GM21526 (cell line): Measurements from ENCODE around the gene ACKR3.

Experiments
- ATAC-seq: cut with Tn5 transposase; IDR thresholded peaks from one replicate; pipeline ENCODE4 v1.9.1; 2021; ENCODE audit warnings: moderate library complexity; ENCODE audit not compliant: unreplicated experiment, low FRiP score

Gene ACKR3

GRCh38 chr2:236581546-236581945 lies 11.9 kb downstream of the ACKR3 start:
- no peak for ATAC-seq

DNA sequence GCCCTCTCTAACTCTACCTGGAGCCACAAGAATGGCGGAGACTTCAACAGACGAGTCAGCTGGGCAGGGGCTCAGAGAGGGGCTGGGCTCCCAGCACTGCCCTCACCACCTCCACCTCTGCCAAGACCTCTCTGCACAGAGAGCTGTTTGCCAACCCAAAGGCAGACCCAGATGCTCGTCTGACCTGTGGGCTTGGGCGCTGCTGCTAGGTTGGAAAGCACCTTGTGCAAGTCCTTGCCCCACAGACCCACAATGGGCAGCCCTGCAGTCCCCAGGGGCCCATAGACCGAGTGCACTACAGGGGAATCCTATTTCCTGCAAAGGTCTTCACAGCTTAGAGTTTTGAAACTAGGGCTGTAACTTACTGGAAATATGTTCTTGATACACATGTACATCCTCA lies 13.3 kb downstream of the ACKR3 start:
- ATAC-seq: no peak

DNA sequence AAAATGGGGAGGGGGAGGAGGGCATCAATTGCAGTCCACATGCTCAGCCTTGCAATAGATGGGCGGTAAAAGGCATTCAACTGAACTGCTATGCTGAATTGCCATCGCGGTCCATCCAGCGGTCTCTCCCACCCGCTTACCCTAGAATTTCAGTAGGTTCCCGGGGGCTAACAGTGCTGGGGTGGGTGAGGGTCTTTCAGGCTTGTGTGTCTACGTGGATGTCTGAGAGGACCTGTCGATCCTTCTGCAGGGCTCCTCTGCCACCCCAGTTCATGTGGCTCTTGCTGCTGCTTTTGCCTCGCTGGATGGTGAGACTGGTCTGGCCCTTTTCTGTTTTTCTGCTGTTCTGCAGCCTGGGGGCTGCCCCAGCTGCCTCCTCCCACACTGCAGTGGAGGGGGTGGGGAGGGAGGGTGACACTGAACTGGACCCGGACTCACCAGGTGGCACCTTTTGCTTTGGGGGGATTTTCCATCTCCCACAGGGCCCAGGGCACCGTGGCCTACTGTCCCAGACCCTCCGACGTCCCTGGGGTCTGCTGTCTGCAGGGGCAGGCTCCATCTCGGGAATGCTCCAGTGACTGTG lies 14.1 kb downstream of the ACKR3 start:
- ATAC-seq: no peak

DNA sequence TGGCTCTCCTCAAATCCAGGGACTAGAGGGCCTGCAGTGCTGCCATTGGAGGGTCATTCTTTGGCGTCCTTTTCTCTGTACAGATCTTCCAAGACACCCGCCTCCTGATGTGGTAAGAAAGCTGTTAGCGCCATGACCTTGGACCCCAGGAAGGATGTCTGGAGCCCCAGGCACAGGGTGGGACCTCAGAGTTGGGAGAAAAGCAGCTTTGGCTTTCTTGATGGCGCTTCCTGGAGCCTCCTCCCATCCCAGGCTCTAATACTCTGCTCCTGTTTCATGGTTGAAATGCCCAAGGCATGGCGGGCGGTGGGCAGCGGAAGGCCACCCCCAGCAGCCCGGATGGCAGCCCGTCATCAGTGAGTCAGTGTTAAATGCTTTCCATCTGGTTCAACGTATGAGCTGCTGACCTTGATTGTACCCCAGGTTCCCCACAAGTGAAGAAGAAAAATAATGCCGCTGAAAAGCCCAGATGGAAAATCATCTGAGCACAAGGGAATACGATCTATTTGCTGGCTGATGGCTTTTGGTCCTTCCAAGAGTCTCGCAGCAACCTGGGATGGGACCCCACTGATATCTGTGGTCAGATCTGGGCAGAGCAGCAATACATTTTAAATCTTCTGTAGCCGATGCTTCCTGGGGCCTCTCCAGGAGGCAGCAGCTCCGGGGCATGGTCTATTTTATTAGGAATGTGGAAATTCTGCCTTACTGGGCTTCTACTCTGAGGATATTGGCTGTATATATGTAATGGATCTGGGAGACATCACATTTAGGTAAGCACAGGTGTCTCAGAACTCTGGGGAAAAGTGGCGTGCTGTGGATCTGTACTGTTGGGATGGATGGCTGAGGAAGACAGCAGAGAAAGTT lies 15.1 kb downstream of the ACKR3 start:
- no peak for ATAC-seq

GRCh38 chr2:236585966-236586365 lies 16.3 kb downstream of the ACKR3 start:
- ATAC-seq: no peak

GRCh38 chr2:236587861-236588815 lies 18.5 kb downstream of the ACKR3 start:
- ATAC-seq: no peak

- no peak for ATAC-seq
Measured at GRCh38 chr2:236588932-236589592, 19.4 kb downstream of the ACKR3 start.

GRCh38 chr2:236590846-236591245 lies 21.2 kb downstream of the ACKR3 start:
- ATAC-seq: no peak

DNA sequence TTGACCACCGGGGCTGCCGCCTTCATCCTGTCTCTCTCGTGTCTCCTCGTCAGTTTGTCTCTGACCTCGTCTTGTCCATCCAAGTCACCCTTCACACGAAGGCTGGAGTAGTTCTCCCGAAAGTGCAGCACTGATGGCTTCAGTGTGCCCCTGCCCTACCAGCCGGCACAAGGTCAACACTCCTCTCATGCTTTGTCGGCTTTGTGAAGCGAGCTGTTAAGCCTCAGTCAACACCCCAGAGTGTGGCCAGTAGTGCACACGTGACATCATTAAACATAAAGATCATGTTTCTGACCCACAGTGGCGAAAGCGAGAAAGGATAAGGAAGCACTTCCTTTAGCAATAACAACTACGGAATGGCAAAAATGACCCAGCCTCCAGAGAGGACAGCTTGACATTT lies 23.2 kb downstream of the ACKR3 start:
- no peak for ATAC-seq

- no peak for ATAC-seq
Measured at GRCh38 chr2:236593531-236593930, 23.9 kb downstream of the ACKR3 start.

GRCh38 chr2:236593956-236594355 lies 24.3 kb downstream of the ACKR3 start:
- no peak for ATAC-seq

GRCh38 chr2:236597629-236598028 lies 28.0 kb downstream of the ACKR3 start:
- ATAC-seq: no peak

- no peak for ATAC-seq
Measured at GRCh38 chr2:236599059-236599458, 29.4 kb downstream of the ACKR3 start.

- ATAC-seq: no peak
Measured at GRCh38 chr2:236600158-236600557, 30.5 kb downstream of the ACKR3 start.

DNA sequence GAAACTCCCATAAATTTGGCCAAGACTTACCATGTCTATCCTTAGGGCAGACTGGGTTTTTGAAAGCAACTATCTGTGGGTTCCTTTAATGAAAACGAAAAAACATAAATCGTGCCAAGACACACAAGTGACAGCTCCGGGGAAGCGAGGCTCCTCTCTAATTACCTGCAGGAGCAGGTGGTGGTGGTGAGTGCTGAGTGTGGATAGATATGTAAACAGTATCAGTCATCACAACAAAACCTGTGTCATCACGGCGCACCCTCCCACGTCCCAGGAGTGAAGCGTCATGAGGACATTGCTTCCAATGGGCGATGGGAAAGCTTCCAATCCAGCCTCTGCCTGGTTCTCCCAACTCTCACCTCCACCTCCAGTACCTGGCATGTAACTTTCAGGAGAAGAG lies 31.3 kb downstream of the ACKR3 start:
- ATAC-seq: no peak

DNA sequence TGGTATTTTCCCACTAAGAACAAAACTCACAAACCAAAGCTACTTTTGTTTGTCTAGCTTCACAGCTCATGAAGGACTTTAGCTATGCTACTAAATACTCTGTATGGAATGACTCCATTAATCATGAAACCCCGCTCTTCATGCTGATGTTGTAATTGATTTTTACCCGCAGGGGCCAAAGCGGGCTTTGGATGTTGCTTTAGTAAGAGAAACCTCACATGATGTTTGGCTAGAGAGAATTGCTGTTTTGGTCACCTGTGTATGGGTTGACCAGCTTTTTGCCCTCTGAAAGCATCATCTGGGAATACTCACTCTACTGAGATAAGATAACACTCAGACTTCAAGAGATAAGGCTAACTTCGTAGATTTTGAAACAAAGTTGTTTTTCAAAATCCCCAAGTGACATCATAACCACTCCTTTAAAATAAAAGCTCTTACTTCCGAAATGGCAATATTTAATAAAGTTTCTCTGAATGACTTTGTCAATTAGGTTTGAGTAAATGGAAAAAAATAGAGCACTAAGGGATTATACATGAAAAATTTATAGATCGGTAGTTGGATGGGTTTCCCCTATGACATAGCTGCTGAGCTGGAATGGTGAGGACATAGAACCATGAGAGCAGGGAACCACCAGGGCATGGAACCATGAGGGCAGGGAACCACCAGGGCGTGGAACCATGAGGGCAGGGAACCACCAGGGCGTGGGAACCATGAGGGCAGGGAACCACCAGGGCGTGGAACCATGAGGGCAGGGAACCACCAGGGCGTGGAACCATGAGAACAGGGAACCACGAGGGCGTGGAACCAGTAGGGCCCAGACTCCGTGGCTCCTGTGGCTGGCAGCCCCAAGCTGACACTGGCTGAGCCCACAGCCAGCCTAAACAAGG lies 31.9 kb downstream of the ACKR3 start:
- ATAC-seq: no peak

DNA sequence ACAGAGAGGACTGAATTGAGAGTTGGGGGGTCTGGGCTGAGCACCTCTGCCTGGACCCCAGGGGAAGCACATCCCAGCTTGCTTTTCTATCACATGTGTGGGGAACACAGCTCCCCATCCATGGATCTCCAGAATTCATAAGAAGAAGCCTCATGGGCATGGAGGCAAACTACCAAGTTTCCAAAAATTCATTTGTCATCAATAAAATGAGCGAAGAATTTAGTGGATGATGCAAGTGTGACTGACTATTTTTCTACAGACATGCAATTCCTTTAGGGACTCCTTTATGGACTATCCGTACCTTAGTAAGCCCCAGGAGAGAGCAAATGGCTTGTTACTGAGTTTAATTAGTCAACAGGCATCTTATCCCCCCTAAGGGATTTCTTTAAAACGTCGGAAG lies 33.1 kb downstream of the ACKR3 start:
- no peak for ATAC-seq

GRCh38 chr2:236603361-236604015 lies 33.9 kb downstream of the ACKR3 start:
- ATAC-seq: no peak
